Epithelial cell of esophagus (primary cell): ENCODE results near the gene NLK.

ENCODE experiments used
- DNase-seq: peaks from one replicate; pipeline ENCODE4 v3.0.0; 2010; ENCODE audit warnings: low read depth
- H3K4me3 ChIP-seq: 2 replicates; pipeline ENCODE4 v1.5.1; 2011; ENCODE audit warnings: mild to moderate bottlenecking, low read length, control low read depth
- CTCF ChIP-seq: IDR thresholded peaks from 2 replicates; pipeline ENCODE4 v1.5.1; 2011; ENCODE audit warnings: low read depth, mild to moderate bottlenecking, low read length, control low read depth, inconsistent platforms; ENCODE audit not compliant: insufficient read depth; ENCODE audit errors: missing control alignments

Gene NLK

GRCh38 chr17:28039251-28039650 lies 3.2 kb upstream of the NLK start:
- no peak overlapping the region for H3K4me3 ChIP-seq
- no peak for TF ChIP-seq CTCF
- DNase-seq: no peak

GRCh38 chr17:28040406-28040805 lies 2.1 kb upstream of the NLK start:
- DNase-seq: no peak
- no peak for TF ChIP-seq CTCF
- peak overlapping the region; percentile 29 for H3K4me3 ChIP-seq

- no peak for TF ChIP-seq CTCF
- H3K4me3 ChIP-seq: peak overlapping the region; percentile 68
- peak; percentile 100 for DNase-seq
Measured at GRCh38 chr17:28041068-28041843, 1.2 kb upstream of the NLK start.

GRCh38 chr17:28041844-28042656 lies 427 bp upstream of the NLK start:
- TF ChIP-seq CTCF: no peak
- peak overlapping the region; percentile 68 for H3K4me3 ChIP-seq
- peak; percentile 32 for DNase-seq

- TF ChIP-seq CTCF: no peak
- H3K4me3 ChIP-seq: peak overlapping the region; percentile 68
- DNase-seq: no peak
Measured at GRCh38 chr17:28042721-28043291, 329 bp downstream of the NLK start.

GRCh38 chr17:28043296-28043695 lies 819 bp downstream of the NLK start:
- TF ChIP-seq CTCF: no peak
- DNase-seq: no peak
- no peak overlapping the region for H3K4me3 ChIP-seq

GRCh38 chr17:28043741-28044140 lies 1.3 kb downstream of the NLK start:
- no peak overlapping the region for H3K4me3 ChIP-seq
- no peak for TF ChIP-seq CTCF
- DNase-seq: no peak
